OCI-LY7 (cell line): ENCODE measurements around the gene ERICH2.

Source experiments
- EZH2phosphoT487 ChIP-seq: fragments of 200-600 bp; sonication (generic); IDR thresholded peaks from 2 replicates; pipeline ENCODE4 v1.6.1; 2018; ENCODE audit warnings: low read depth, borderline replicate concordance, mild to moderate bottlenecking, mixed run types, antibody characterized with exemption, low read length, moderate library complexity, mixed read lengths
- TF ChIP-seq, protein P1 (sequence below): fragments of 200-600 bp; sonication (generic); conservative IDR thresholded peaks from 2 replicates; pipeline ENCODE4 v1.5.1; 2014; ENCODE audit warnings: mild to moderate bottlenecking, antibody characterized with exemption, low read length, moderate library complexity, mixed read lengths

DNA sequence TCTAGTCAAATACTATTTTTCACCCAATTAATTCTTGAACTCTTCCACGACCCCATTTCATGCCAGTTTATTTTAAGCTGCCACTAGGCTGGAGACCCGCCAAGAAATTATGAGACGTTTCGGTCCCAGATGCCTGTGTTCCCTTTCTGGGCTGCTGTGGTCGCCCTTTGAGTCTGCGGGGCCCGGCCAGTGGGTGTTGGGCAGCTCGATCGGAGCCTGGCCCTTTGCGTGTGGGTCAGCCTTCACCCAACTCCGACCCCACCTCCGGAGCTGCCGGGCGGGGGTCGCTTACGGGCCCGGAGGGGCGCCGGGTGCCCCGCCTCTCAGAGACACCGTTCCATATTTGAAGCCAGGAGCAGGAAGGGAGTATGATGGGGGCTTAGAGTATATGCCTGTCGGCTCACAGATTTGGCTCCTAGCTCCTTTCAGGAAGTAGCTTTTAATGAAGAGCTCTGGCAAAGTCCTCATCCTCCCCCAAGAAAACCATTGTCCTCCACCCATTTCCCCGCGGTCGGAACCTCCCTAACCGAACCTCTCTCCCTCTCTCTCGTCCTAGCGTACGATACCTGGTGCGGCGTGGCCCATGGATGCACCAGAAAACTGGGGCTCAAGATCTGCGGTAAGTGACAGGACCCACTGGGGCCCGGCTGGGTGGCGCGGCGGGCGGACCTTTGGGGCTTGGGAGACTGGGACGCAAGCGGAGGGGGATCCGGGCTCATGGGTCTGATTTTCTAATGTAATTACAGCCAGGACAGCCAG is 51.5 kb downstream of the ERICH2 start:
- TF ChIP-seq, protein P1, sequence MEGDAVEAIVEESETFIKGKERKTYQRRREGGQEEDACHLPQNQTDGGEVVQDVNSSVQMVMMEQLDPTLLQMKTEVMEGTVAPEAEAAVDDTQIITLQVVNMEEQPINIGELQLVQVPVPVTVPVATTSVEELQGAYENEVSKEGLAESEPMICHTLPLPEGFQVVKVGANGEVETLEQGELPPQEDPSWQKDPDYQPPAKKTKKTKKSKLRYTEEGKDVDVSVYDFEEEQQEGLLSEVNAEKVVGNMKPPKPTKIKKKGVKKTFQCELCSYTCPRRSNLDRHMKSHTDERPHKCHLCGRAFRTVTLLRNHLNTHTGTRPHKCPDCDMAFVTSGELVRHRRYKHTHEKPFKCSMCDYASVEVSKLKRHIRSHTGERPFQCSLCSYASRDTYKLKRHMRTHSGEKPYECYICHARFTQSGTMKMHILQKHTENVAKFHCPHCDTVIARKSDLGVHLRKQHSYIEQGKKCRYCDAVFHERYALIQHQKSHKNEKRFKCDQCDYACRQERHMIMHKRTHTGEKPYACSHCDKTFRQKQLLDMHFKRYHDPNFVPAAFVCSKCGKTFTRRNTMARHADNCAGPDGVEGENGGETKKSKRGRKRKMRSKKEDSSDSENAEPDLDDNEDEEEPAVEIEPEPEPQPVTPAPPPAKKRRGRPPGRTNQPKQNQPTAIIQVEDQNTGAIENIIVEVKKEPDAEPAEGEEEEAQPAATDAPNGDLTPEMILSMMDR = no peak
- no peak for TF ChIP-seq EZH2phosphoT487
